ENCODE data around the gene HOXD12. TPM values are rescaled to one million over a fixed set of nuclear protein-coding genes. Genes with fewer than 3 reads are reported as not detected.

The HOXD12 gene
- polyA plus RNA-seq, 1 of the 3 experiments (the other 2 are of a cell fraction), result not detected

- Histone ChIP-seq H3K4me2 (no peak overlapping the region), H3F3A (replicated peaks; ENCODE audit: insufficient read depth) (peaks cover 6% of the 10 kb centered on the region), H3K9me2 (no peaks in the 10 kb centered on the region), H3K27me3 (ENCODE audit: insufficient read depth) (peaks cover 73% of the 10 kb centered on the region), H3K79me2 (ENCODE audit: insufficient read depth) (no peaks in the 10 kb centered on the region), H3K4me1 (ENCODE audit: control insufficient read depth in 1 of 2, insufficient read depth in 2 of 2, low read depth in 1 of 2, low read length in 1 of 2) (peaks cover 0 to 11% of the 10 kb centered on the region in 2 experiments; a peak in 2 of 4 replicates), H3K36me3 (replicated peaks in 1 of 2; ENCODE audit: control insufficient read depth in 1 of 2, insufficient read depth in 2 of 2, low read length in 1 of 2) (no peaks in the 10 kb centered on the region), H4K20me1 (ENCODE audit: insufficient read depth) (no peaks in the 10 kb centered on the region), H3K9ac (no peak overlapping the region), H3K9me3 (no peaks in the 10 kb centered on the region), H3K27ac (ENCODE audit: low read depth in 2 of 2, low read length in 1 of 2) (no peak overlapping the region), H3K4me3 (ENCODE audit: low read depth in 2 of 2, low read length in 1 of 2) (no peak overlapping the region), H2AFZ (ENCODE audit: low read depth) (no peak overlapping the region)
- no peak for DNase-seq
- WGBS (ENCODE audit: low lambda C conversion rate), result 53% methylated on average over 25 of the region's 26 CpGs
- no peak for TF ChIP-seq MAX (IDR thresholded peaks at IDR 0.05; ENCODE audit: low read depth)
- no peak for TF ChIP-seq ELF1 (IDR thresholded peaks at IDR 0.05)
- no peak for TF ChIP-seq TEAD4 (IDR thresholded peaks at IDR 0.05; ENCODE audit: borderline replicate concordance, insufficient read depth)
- no peak for TF ChIP-seq POLR2AphosphoS5 (IDR thresholded peaks at IDR 0.05; ENCODE audit: low read depth, low read length)
- TF ChIP-seq GABPA (IDR thresholded peaks at IDR 0.05; ENCODE audit: low read depth), result no peak
- TF ChIP-seq EZH2phosphoT487 (IDR thresholded peaks at IDR 0.05; ENCODE audit: borderline replicate concordance, low read depth), result no peak
- no peak for TF ChIP-seq RAD21 (IDR thresholded peaks at IDR 0.05; ENCODE audit: low read length)
- POLR2A ChIA-PET, result no interaction called here
- CTCF ChIA-PET, result interaction anchor here (1.1 to 17.7 kb wide), 7 partner anchors 15 to 1639 kb away, joined by 3 to 264 read pairs (median 22); partner anchors contain the start of genes HOXD12, HOXD13 and HOXD9
Measured at GRCh38 chr2:176109192-176109901, 9.8 kb downstream of the HOXD12 start.

GRCh38 chr2:176109946-176110345 is 10.4 kb downstream of the HOXD12 start:
- Histone ChIP-seq H4K20me1 (ENCODE audit: insufficient read depth) (no peaks in the 10 kb centered on the region), H3K4me3 (ENCODE audit: low read depth in 2 of 2, low read length in 1 of 2) (no peak overlapping the region), H3K79me2 (ENCODE audit: insufficient read depth) (no peaks in the 10 kb centered on the region), H3K36me3 (replicated peaks in 1 of 2; ENCODE audit: control insufficient read depth in 1 of 2, insufficient read depth in 2 of 2, low read length in 1 of 2) (no peaks in the 10 kb centered on the region), H3F3A (replicated peaks; ENCODE audit: insufficient read depth) (peaks cover 3% of the 10 kb centered on the region), H3K9ac (no peak overlapping the region), H3K9me3 (no peaks in the 10 kb centered on the region), H3K9me2 (no peaks in the 10 kb centered on the region), H3K4me2 (no peak overlapping the region), H3K27me3 (ENCODE audit: insufficient read depth) (peaks cover 73% of the 10 kb centered on the region), H3K27ac (ENCODE audit: low read depth in 2 of 2, low read length in 1 of 2) (no peak overlapping the region), H2AFZ (ENCODE audit: low read depth) (no peak overlapping the region), H3K4me1 (ENCODE audit: control insufficient read depth in 1 of 2, insufficient read depth in 2 of 2, low read depth in 1 of 2, low read length in 1 of 2) (peaks cover 0 to 5% of the 10 kb centered on the region in 2 experiments; a peak in 2 of 4 replicates)
- TF ChIP-seq RFX5 (IDR thresholded peaks at IDR 0.05; ENCODE audit: low read length) (no peak), NFIC (IDR thresholded peaks at IDR 0.05; ENCODE audit: borderline replicate concordance) (no peak), POLR2AphosphoS5 (IDR thresholded peaks at IDR 0.05; ENCODE audit: low read depth, low read length) (no peak), FOSL2 (IDR thresholded peaks at IDR 0.05; ENCODE audit: borderline replicate concordance, low read depth) (no peak)
- ChIA-PET CTCF (interaction anchor here (0.5 to 17.7 kb wide), 14 partner anchors 15 to 1639 kb away, joined by 3 to 264 read pairs (median 5); partner anchors contain the start of genes HOXD12, HOXD13 and HOXD9), POLR2A (no interaction called here)
- WGBS (ENCODE audit: low lambda C conversion rate), result 87% methylated on average over 4 of the region's 4 CpGs
- no peak for DNase-seq

Measured in SK-N-SH (cell line).